Measurements from ENCODE around the gene RNF4. TPM values are rescaled to one million over a fixed set of nuclear protein-coding genes. Genes with fewer than 3 reads are reported as not detected.

RNF4 gene
- total RNA-seq, 1 donor from 2014 or later = 93.5 TPM

DNA sequence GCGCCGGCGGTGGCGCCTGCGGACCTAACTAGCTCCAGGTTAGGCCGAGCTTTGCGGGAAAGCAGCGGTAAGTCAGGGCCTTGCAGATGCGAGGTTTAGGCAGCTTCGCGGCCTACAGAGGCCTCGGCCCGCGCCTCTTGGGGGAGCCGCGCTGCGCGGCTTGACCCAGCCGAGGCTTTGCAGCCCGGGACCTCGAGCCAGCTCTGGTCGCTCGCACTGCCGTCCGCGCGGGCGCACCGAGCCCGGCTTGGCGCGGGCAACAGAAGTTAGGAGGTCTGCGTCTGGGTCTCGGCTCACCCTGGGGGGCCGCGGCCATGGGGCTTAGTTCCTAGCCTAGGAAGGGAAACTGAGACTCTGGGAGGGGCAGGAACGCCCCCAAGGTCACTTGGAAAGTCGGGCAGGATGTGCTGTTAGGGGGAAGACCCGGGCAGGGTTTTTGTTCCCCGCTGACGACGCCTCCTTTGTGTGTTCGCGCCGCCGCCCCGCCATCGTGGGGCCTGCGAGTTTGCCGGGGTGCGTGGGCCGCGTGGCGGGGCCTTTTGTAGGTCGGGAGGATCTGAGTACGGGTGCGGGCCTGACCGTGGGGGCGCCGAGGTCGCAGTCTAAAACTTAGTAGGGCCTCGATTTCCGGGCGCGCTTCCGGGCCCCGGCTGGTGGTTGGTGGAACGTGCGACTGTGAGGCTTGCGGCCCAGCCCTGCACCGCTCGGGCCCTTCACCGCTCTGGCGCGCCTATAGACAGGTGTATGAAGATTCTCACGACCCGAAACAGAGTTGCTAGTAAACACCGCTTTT lies 482 bp downstream of the RNF4 start:
- H3K27me3 Mint-ChIP-seq = no peaks in the 10 kb centered on the region
- peak overlapping the region; percentile 94 for H3K27ac Mint-ChIP-seq
- CTCF ChIA-PET = interaction anchor here (0.7 to 2.5 kb wide), 4 partner anchors 16 to 249 kb away, joined by 3 to 7 read pairs (median 4); partner anchors contain the start of gene CFAP99
- peaks cover 54% of the 10 kb centered on the region for H3K4me1 Mint-ChIP-seq
- H3K36me3 Mint-ChIP-seq (ENCODE audit: low read depth) = peaks cover 40% of the 10 kb centered on the region
- peak overlapping the region; percentile 96 for H3K4me3 Mint-ChIP-seq
- no peaks in the 10 kb centered on the region for H3K9me3 Mint-ChIP-seq
- ATAC-seq (ENCODE audit: low read depth) (peak; percentile 56), DNase-seq (peak; percentile 69)
- POLR2A ChIA-PET = interaction anchor here (0.6 to 4.6 kb wide), 28 partner anchors 9 to 1548 kb away, joined by 3 to 103 read pairs (median 6); partner anchors contain the start of genes CFAP99, FAM193A, HAUS3 and MXD4
- TF ChIP-seq, protein P1, sequence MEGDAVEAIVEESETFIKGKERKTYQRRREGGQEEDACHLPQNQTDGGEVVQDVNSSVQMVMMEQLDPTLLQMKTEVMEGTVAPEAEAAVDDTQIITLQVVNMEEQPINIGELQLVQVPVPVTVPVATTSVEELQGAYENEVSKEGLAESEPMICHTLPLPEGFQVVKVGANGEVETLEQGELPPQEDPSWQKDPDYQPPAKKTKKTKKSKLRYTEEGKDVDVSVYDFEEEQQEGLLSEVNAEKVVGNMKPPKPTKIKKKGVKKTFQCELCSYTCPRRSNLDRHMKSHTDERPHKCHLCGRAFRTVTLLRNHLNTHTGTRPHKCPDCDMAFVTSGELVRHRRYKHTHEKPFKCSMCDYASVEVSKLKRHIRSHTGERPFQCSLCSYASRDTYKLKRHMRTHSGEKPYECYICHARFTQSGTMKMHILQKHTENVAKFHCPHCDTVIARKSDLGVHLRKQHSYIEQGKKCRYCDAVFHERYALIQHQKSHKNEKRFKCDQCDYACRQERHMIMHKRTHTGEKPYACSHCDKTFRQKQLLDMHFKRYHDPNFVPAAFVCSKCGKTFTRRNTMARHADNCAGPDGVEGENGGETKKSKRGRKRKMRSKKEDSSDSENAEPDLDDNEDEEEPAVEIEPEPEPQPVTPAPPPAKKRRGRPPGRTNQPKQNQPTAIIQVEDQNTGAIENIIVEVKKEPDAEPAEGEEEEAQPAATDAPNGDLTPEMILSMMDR (IDR thresholded peaks at IDR 0.05) = no peak
- intact Hi-C loops (cut with micrococcal nuclease) = loop anchor here (1.0 to 5.0 kb wide), 12 partner anchors 16 to 577 kb away; partner anchors contain the start of genes CFAP99, FAM193A, GRK4 and HAUS3

DNA sequence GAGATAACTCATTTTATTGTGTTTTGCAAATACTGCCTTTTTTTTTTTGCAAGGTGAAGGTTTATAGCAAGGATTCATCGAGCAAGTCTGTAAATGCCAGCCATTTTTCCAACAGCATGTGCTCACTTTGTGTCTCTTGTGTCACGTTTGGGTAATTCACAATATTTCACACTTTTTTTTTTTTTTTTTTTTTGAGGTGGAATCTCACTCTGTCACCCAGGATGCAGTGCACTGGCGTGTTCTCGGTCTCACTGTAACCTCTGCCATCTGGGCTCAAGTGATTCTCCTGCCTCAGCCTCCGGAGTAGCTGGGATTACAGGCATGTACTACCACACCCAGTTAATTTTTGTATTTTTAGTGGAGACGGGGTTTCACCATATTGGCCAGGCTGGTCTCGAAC lies 1.9 kb downstream of the RNF4 start:
- CTCF ChIA-PET = no interaction called here
- peak overlapping the region; percentile 94 for H3K27ac Mint-ChIP-seq
- peak overlapping the region; percentile 96 for H3K4me3 Mint-ChIP-seq
- intact Hi-C loops (cut with micrococcal nuclease) = no loop called here
- TF ChIP-seq, protein P1 (IDR thresholded peaks at IDR 0.05) = no peak
- no peaks in the 10 kb centered on the region for H3K27me3 Mint-ChIP-seq
- DNase-seq (no peak), ATAC-seq (ENCODE audit: low read depth) (no peak)
- H3K4me1 Mint-ChIP-seq = peaks cover 58% of the 10 kb centered on the region
- peaks cover 44% of the 10 kb centered on the region for H3K36me3 Mint-ChIP-seq (ENCODE audit: low read depth)
- no peaks in the 10 kb centered on the region for H3K9me3 Mint-ChIP-seq
- POLR2A ChIA-PET = interaction anchor here (0.6 to 4.6 kb wide), 4 partner anchors 13 to 208 kb away, joined by 4 to 103 read pairs (median 39); partner anchors contain the start of gene FAM193A

DNA sequence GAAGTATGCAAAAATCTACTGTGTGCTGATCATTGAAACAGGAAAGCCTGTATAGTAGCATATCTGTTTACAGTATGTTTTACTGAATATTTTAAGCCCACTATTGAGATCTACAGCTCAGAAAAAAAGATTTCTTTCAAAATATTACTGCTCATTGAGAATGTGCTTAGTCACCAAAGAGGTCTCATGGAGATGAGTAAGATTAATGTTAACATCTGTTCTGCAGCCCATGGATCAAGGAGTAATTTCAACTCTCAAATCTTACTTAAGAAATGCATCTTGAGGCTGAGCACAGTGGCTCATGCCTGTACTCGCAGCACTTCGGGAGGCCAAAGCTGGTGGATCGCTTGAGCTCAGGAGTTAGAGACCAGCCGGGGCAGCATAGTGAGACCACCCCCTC lies 3.3 kb downstream of the RNF4 start:
- ChIA-PET POLR2A (interaction anchor here (0.6 to 1.7 kb wide), 3 partner anchors 10 to 440 kb away, joined by 3 to 5 read pairs (median 5); no protein-coding TSS in a partner anchor), CTCF (no interaction called here)
- Mint-ChIP-seq H3K27me3 (no peaks in the 10 kb centered on the region), H3K36me3 (ENCODE audit: low read depth) (peaks cover 52% of the 10 kb centered on the region), H3K4me3 (no peak overlapping the region), H3K4me1 (peaks cover 66% of the 10 kb centered on the region), H3K9me3 (no peaks in the 10 kb centered on the region), H3K27ac (no peak overlapping the region)
- intact Hi-C loops (cut with micrococcal nuclease) = no loop called here
- TF ChIP-seq, protein P1 (IDR thresholded peaks at IDR 0.05) = no peak
- DNase-seq = no peak
- ATAC-seq (ENCODE audit: low read depth) = no peak

DNA sequence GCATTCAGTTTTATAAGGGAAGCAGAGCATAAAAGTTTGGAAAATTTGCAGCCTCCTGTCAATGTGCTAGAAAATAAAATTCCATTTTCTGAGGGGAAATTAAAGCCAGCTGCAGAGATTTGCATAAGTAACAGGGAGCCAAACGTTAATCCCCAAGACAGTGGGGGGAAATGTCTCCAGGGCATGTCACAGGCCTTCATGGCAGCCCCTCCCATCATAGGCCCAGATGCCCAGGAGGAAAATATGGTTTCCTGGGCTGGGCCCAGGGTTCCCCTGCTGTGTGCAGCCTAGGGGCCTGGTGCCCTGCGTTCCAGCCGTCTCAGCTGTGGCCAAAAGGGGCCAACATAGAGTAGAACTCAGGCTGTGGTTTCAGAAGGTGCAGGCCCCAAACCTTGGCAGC lies 9.3 kb downstream of the RNF4 start:
- no peak for ATAC-seq (ENCODE audit: low read depth)
- Mint-ChIP-seq H3K27me3 (no peaks in the 10 kb centered on the region), H3K9me3 (no peaks in the 10 kb centered on the region), H3K4me3 (peak overlapping the region; percentile 19), H3K36me3 (ENCODE audit: low read depth) (peaks cover 41% of the 10 kb centered on the region), H3K27ac (peak overlapping the region; percentile 92), H3K4me1 (peaks cover 79% of the 10 kb centered on the region)
- DNase-seq = no peak
- intact Hi-C loops (cut with micrococcal nuclease) = no loop called here
- POLR2A ChIA-PET = interaction anchor here (0.5 to 2.3 kb wide), 2 partner anchors 9 to 54 kb away, joined by 4 to 8 read pairs; partner anchors contain the start of gene RNF4
- CTCF ChIA-PET = no interaction called here
- TF ChIP-seq, protein P1 (IDR thresholded peaks at IDR 0.05) = no peak

DNA sequence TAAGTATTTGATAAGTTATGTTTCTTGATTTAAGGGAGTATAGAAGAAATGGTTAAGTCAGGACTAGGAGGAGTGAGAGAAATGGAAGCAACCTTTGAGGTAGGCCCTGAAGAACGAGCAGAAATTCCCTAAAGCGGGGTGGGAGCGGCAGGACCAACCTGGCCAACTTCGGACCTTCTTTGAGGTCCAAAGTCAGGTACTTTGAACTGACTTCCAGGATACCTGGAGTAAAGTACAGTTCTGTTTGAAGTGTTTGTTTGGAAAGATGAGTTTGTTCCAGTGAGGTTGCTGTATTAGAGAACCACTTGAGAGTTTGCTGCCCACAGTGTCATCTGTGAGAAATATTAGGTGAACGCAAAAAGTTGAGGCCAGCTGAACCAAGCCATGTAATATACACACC lies 11.7 kb downstream of the RNF4 start:
- peaks cover 32% of the 10 kb centered on the region for H3K36me3 Mint-ChIP-seq (ENCODE audit: low read depth)
- intact Hi-C loops (cut with micrococcal nuclease) = loop anchor here (10.0 kb wide), 1 partner anchor 814 kb away; the partner anchor contains the start of gene RGS12
- no peak for DNase-seq
- CTCF ChIA-PET = no interaction called here
- no peak overlapping the region for H3K4me3 Mint-ChIP-seq
- no peak for ATAC-seq (ENCODE audit: low read depth)
- H3K27ac Mint-ChIP-seq = peak overlapping the region; percentile 92
- peaks cover 91% of the 10 kb centered on the region for H3K4me1 Mint-ChIP-seq
- TF ChIP-seq, protein P1 (IDR thresholded peaks at IDR 0.05) = no peak
- H3K9me3 Mint-ChIP-seq = no peaks in the 10 kb centered on the region
- POLR2A ChIA-PET = interaction anchor here (0.6 to 1.2 kb wide), 2 partner anchors 12 to 18 kb away, joined by 3 to 6 read pairs; partner anchors contain the start of gene RNF4
- H3K27me3 Mint-ChIP-seq = no peaks in the 10 kb centered on the region
